Liver (tissue), 3 donors: ENCODE measurements around the gene URB1.

Experiments
- CTCF ChIP-seq: fragments of 150-350 bp; IDR thresholded peaks from 2 replicates; pipeline ENCODE4 v1.5.1; 2017; ENCODE audit warnings: improper control_type of control experiment, low read depth, low read length; ENCODE audit not compliant: missing input control
- GABPA ChIP-seq, 2 donors: IDR thresholded peaks in 1 of 2; conservative IDR thresholded peaks in 1 of 2; 2 replicates each; pipeline ENCODE4 v1.6.1; 2016; ENCODE audit warnings: antibody characterized with exemption in 2 of 2, mild to moderate bottlenecking in 1 of 2, moderate library complexity in 1 of 2
- NR2F2 ChIP-seq: IDR thresholded peaks from 2 replicates; pipeline ENCODE4 v1.6.1; 2016; ENCODE audit warnings: antibody characterized with exemption
- RAD21 ChIP-seq, 2 donors: IDR thresholded peaks; 2 replicates each; pipeline ENCODE4 v1.6.1; 2016; ENCODE audit warnings: antibody characterized with exemption in 2 of 2, mild to moderate bottlenecking in 2 of 2
- SP1 ChIP-seq: IDR thresholded peaks from 2 replicates; pipeline ENCODE4 v1.6.1; 2018; ENCODE audit warnings: antibody characterized with exemption, mild to moderate bottlenecking
- TAF1 ChIP-seq: conservative IDR thresholded peaks from 2 replicates; pipeline ENCODE4 v1.6.1; 2016; ENCODE audit warnings: antibody characterized with exemption, mild to moderate bottlenecking
- donor health status: healthy.
- donor health status: healthy.

- TF ChIP-seq TAF1 (no peak), SP1 (no peak), CTCF (no peak), GABPA (IDR thresholded peaks at IDR 0.05 in 1 of 2, conservative IDR thresholded peaks at IDR 0.05 in 1 of 2) (no peak), RAD21 (IDR thresholded peaks at IDR 0.05) (no peak), NR2F2 (no peak)
Observed at GRCh38 chr21:32393677-32394001, 827 bp upstream of the URB1 start.
